ENCODE data around the gene RPLP2. TPM values are rescaled to one million over a fixed set of nuclear protein-coding genes. Genes with fewer than 3 reads are reported as not detected.

The RPLP2 gene
- total RNA-seq, 1 experiment from 2014 or later, result 2,582 TPM

DNA sequence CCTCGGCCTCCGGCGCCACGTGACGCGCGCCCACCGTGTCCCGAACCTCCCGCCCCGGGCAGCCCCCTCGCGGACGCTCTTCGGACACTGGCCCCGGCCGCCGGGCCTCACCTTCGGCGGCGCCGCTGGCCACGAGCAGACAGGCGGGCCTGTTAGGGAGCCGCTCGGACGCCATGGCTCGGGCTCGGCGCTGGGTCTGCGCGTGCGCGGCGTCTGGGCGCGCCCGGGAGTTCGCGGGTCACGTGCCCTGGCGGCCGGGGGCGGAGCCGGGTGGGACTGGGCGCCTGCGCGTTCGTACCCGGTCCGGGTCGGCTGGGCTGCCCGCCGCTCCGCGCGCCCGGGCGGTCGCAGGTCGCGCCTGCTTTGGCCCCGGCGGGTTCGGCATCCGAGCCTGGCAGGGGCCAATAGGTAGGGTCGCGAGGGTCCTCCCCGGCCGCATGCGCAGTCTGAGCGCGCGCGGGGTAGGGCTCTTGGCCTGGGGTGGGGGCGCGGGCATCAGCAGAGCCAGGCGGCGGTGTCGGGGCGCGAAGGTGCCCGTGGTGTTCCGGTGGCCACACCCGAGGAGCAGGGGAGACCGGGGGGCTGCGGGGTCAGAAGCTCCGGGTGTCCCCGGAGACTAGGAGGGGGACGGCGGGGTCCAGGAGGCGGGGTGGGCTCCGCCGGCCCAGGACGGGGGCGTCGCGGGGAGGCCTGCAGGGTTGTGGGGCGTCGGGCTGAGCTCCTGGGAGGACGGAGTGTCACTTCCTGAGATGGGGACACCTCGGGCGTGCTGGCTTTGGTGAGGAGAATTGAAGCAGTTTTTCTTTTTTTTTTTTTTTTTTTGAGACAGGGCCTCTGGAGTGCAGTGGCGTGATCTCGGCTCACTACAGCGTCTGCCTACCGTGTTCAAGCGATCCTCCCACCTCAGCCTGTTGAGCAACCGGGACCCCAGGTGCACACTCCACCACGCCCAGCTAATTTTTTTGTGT, 32.2 kb upstream of the RPLP2 start, which contains the start of gene GATD1 (continued):
- TF ChIP-seq, protein P1, sequence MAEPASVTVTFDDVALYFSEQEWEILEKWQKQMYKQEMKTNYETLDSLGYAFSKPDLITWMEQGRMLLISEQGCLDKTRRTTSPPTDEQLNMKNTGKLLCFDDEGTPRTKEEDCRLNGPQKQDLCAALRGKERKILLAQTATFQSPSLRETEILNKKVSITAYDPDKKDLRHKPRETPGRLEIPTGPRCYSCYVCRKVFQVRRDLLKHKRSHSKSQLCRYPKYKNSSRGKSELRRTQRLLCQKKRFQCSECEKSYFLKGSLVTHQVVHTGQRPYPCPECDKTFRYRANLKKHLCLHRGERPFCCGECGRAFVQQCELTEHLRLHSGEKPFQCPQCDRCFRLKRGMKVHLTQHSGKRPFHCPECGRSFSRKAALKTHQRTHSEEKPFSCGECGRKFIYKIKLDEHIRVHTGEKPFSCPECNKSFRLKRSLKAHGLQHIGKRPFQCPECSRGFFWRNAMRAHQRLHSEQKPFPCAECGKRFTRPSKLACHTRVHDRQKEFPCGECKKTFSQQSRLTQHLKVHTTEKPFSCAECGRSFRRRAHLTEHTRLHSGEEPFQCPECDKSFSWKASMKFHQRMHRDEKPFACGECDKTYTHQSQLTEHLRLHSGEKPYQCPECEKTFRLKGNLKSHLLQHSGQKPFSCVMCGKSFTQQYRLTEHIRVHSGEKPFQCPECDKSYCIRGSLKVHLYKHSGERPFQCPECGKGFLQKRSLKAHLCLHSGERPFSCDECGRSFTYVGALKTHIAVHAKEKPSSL (CRISPR knock-in tag; conservative IDR thresholded peaks at IDR 0.05), result no peak
- TF ChIP-seq, protein P2, sequence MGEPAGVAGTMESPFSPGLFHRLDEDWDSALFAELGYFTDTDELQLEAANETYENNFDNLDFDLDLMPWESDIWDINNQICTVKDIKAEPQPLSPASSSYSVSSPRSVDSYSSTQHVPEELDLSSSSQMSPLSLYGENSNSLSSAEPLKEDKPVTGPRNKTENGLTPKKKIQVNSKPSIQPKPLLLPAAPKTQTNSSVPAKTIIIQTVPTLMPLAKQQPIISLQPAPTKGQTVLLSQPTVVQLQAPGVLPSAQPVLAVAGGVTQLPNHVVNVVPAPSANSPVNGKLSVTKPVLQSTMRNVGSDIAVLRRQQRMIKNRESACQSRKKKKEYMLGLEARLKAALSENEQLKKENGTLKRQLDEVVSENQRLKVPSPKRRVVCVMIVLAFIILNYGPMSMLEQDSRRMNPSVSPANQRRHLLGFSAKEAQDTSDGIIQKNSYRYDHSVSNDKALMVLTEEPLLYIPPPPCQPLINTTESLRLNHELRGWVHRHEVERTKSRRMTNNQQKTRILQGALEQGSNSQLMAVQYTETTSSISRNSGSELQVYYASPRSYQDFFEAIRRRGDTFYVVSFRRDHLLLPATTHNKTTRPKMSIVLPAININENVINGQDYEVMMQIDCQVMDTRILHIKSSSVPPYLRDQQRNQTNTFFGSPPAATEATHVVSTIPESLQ (CRISPR knock-in tag; IDR thresholded peaks at IDR 0.05), result no peak
- no peak for TF ChIP-seq NFYB (CRISPR knock-in tag; conservative IDR thresholded peaks at IDR 0.05; ENCODE audit: low read depth)
- TF ChIP-seq, protein P3, sequence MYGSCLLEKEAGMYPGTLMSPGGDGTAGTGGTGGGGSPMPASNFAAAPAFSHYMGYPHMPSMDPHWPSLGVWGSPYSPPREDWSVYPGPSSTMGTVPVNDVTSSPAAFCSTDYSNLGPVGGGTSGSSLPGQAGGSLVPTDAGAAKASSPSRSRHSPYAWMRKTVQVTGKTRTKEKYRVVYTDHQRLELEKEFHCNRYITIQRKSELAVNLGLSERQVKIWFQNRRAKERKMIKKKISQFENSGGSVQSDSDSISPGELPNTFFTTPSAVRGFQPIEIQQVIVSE (CRISPR knock-in tag; IDR thresholded peaks at IDR 0.05; ENCODE audit: borderline replicate concordance), result no peak
- no peak for TF ChIP-seq ESRRA (CRISPR knock-in tag; IDR thresholded peaks at IDR 0.05; ENCODE audit: borderline replicate concordance)
- no peak for TF ChIP-seq PRRX2 (CRISPR knock-in tag; IDR thresholded peaks at IDR 0.05)
- peak; percentile 69 for TF ChIP-seq SP1 (CRISPR knock-in tag; conservative IDR thresholded peaks at IDR 0.05)
- TF ChIP-seq, protein P4, sequence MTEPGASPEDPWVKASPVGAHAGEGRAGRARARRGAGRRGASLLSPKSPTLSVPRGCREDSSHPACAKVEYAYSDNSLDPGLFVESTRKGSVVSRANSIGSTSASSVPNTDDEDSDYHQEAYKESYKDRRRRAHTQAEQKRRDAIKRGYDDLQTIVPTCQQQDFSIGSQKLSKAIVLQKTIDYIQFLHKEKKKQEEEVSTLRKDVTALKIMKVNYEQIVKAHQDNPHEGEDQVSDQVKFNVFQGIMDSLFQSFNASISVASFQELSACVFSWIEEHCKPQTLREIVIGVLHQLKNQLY (CRISPR knock-in tag; IDR thresholded peaks at IDR 0.05), result no peak
- no peak for TF ChIP-seq MXD4 (CRISPR knock-in tag; IDR thresholded peaks at IDR 0.05; ENCODE audit: borderline replicate concordance)
- TF ChIP-seq, protein P5, sequence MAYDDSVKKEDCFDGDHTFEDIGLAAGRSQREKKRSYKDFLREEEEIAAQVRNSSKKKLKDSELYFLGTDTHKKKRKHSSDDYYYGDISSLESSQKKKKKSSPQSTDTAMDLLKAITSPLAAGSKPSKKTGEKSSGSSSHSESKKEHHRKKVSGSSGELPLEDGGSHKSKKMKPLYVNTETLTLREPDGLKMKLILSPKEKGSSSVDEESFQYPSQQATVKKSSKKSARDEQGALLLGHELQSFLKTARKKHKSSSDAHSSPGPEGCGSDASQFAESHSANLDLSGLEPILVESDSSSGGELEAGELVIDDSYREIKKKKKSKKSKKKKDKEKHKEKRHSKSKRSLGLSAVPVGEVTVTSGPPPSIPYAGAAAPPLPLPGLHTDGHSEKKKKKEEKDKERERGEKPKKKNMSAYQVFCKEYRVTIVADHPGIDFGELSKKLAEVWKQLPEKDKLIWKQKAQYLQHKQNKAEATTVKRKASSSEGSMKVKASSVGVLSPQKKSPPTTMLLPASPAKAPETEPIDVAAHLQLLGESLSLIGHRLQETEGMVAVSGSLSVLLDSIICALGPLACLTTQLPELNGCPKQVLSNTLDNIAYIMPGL (CRISPR knock-in tag; IDR thresholded peaks at IDR 0.05), result peak; percentile 79; the same call in 1 of the 2 replicates
- TF ChIP-seq, protein P6, sequence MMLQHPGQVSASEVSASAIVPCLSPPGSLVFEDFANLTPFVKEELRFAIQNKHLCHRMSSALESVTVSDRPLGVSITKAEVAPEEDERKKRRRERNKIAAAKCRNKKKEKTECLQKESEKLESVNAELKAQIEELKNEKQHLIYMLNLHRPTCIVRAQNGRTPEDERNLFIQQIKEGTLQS (CRISPR knock-in tag; conservative IDR thresholded peaks at IDR 0.05), result no peak
- TF ChIP-seq SMAD4 (CRISPR knock-in tag; IDR thresholded peaks at IDR 0.05), result no peak
- TF ChIP-seq CREB1 (CRISPR knock-in tag; IDR thresholded peaks at IDR 0.05), result no peak
- TF ChIP-seq ZNF671 (CRISPR knock-in tag; IDR thresholded peaks at IDR 0.05), result no peak
- TF ChIP-seq, protein P7, sequence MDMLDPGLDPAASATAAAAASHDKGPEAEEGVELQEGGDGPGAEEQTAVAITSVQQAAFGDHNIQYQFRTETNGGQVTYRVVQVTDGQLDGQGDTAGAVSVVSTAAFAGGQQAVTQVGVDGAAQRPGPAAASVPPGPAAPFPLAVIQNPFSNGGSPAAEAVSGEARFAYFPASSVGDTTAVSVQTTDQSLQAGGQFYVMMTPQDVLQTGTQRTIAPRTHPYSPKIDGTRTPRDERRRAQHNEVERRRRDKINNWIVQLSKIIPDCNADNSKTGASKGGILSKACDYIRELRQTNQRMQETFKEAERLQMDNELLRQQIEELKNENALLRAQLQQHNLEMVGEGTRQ (CRISPR knock-in tag; IDR thresholded peaks at IDR 0.05), result peak; percentile 99
- no peak for TF ChIP-seq ZNF121 (CRISPR knock-in tag; IDR thresholded peaks at IDR 0.05)
- TF ChIP-seq, protein P8, sequence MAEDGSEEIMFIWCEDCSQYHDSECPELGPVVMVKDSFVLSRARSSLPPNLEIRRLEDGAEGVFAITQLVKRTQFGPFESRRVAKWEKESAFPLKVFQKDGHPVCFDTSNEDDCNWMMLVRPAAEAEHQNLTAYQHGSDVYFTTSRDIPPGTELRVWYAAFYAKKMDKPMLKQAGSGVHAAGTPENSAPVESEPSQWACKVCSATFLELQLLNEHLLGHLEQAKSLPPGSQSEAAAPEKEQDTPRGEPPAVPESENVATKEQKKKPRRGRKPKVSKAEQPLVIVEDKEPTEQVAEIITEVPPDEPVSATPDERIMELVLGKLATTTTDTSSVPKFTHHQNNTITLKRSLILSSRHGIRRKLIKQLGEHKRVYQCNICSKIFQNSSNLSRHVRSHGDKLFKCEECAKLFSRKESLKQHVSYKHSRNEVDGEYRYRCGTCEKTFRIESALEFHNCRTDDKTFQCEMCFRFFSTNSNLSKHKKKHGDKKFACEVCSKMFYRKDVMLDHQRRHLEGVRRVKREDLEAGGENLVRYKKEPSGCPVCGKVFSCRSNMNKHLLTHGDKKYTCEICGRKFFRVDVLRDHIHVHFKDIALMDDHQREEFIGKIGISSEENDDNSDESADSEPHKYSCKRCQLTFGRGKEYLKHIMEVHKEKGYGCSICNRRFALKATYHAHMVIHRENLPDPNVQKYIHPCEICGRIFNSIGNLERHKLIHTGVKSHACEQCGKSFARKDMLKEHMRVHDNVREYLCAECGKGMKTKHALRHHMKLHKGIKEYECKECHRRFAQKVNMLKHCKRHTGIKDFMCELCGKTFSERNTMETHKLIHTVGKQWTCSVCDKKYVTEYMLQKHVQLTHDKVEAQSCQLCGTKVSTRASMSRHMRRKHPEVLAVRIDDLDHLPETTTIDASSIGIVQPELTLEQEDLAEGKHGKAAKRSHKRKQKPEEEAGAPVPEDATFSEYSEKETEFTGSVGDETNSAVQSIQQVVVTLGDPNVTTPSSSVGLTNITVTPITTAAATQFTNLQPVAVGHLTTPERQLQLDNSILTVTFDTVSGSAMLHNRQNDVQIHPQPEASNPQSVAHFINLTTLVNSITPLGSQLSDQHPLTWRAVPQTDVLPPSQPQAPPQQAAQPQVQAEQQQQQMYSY (CRISPR knock-in tag; IDR thresholded peaks at IDR 0.05), result no peak
- TF ChIP-seq, protein P9, sequence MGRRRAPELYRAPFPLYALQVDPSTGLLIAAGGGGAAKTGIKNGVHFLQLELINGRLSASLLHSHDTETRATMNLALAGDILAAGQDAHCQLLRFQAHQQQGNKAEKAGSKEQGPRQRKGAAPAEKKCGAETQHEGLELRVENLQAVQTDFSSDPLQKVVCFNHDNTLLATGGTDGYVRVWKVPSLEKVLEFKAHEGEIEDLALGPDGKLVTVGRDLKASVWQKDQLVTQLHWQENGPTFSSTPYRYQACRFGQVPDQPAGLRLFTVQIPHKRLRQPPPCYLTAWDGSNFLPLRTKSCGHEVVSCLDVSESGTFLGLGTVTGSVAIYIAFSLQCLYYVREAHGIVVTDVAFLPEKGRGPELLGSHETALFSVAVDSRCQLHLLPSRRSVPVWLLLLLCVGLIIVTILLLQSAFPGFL (CRISPR knock-in tag; IDR thresholded peaks at IDR 0.05; ENCODE audit: borderline replicate concordance), result no peak
- TF ChIP-seq, protein P10, sequence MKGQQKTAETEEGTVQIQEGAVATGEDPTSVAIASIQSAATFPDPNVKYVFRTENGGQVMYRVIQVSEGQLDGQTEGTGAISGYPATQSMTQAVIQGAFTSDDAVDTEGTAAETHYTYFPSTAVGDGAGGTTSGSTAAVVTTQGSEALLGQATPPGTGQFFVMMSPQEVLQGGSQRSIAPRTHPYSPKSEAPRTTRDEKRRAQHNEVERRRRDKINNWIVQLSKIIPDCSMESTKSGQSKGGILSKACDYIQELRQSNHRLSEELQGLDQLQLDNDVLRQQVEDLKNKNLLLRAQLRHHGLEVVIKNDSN (CRISPR knock-in tag; IDR thresholded peaks at IDR 0.05), result peak; percentile 86
- TF ChIP-seq, protein P11, sequence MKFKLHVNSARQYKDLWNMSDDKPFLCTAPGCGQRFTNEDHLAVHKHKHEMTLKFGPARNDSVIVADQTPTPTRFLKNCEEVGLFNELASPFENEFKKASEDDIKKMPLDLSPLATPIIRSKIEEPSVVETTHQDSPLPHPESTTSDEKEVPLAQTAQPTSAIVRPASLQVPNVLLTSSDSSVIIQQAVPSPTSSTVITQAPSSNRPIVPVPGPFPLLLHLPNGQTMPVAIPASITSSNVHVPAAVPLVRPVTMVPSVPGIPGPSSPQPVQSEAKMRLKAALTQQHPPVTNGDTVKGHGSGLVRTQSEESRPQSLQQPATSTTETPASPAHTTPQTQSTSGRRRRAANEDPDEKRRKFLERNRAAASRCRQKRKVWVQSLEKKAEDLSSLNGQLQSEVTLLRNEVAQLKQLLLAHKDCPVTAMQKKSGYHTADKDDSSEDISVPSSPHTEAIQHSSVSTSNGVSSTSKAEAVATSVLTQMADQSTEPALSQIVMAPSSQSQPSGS (CRISPR knock-in tag; IDR thresholded peaks at IDR 0.05; ENCODE audit: borderline replicate concordance, low read depth), result no peak
- TF ChIP-seq ETV6 (CRISPR knock-in tag; IDR thresholded peaks at IDR 0.05), result no peak
